Measurements from ENCODE around the gene MPHOSPH6. TPM values are rescaled to one million over a fixed set of nuclear protein-coding genes. Genes with fewer than 3 reads are reported as not detected.
"Not testable (repeated sequence)": the region's sequence is repeated elsewhere in the genome, so short reads cannot be mapped to it uniquely, and the experiment has no call there.

MPHOSPH6 gene
- total and polyA plus RNA-seq, 2 donors = 20.3 to 29.4 TPM

- no peak overlapping the region for H3K4me3 ChIP-seq (ENCODE audit: low read depth, low read length)
- DNase-seq (ENCODE audit: extremely low spot score) = no peak
- peaks cover 1% of the 10 kb centered on the region for H3K36me3 ChIP-seq (ENCODE audit: insufficient read depth)
- 51% methylated on average over 8 of the region's 8 CpGs for WGBS
- H3K27ac ChIP-seq (ENCODE audit: low read depth) = no peak overlapping the region
- H3K4me1 ChIP-seq (ENCODE audit: insufficient read depth) = no peaks in the 10 kb centered on the region
Observed at GRCh38 chr16:82152641-82153112, 17.3 kb downstream of the MPHOSPH6 start.

GRCh38 chr16:82152196-82152595 lies 17.8 kb downstream of the MPHOSPH6 start:
- DNase-seq (ENCODE audit: extremely low spot score) = no peak
- H3K4me3 ChIP-seq (ENCODE audit: low read depth, low read length) = no peak overlapping the region
- peaks cover 1% of the 10 kb centered on the region for H3K36me3 ChIP-seq (ENCODE audit: insufficient read depth)
- H3K4me1 ChIP-seq (ENCODE audit: insufficient read depth) = no peaks in the 10 kb centered on the region
- WGBS = 40% methylated on average over 2 of the region's 2 CpGs
- no peak overlapping the region for H3K27ac ChIP-seq (ENCODE audit: low read depth)

- Histone ChIP-seq H3K4me3 (ENCODE audit: low read depth, low read length) (no peak overlapping the region), H3K27ac (ENCODE audit: low read depth) (no peak overlapping the region), H3K4me1 (ENCODE audit: insufficient read depth) (no peaks in the 10 kb centered on the region), H3K36me3 (ENCODE audit: insufficient read depth) (peaks cover 1% of the 10 kb centered on the region)
- 85% methylated on average over 1 of the region's 1 CpG for whole genome bisulfite sequencing
- no peak for DNase-seq (ENCODE audit: extremely low spot score)
Observed at GRCh38 chr16:82150549-82150948, 19.5 kb downstream of the MPHOSPH6 start.

- Histone ChIP-seq H3K27ac (ENCODE audit: low read depth) (no peak overlapping the region), H3K4me3 (ENCODE audit: low read depth, low read length) (no peak overlapping the region), H3K4me1 (ENCODE audit: insufficient read depth) (no peaks in the 10 kb centered on the region), H3K36me3 (ENCODE audit: insufficient read depth) (peaks cover 1% of the 10 kb centered on the region)
- no peak for DNase-seq (ENCODE audit: extremely low spot score)
- 90% methylated on average over 2 of the region's 2 CpGs for WGBS
Observed at GRCh38 chr16:82149536-82149935, 20.5 kb downstream of the MPHOSPH6 start.

GRCh38 chr16:82147546-82147945 lies 22.5 kb downstream of the MPHOSPH6 start:
- Histone ChIP-seq H3K27ac (ENCODE audit: low read depth) (no peak overlapping the region), H3K4me3 (ENCODE audit: low read depth, low read length) (no peak overlapping the region), H3K36me3 (ENCODE audit: insufficient read depth) (peaks cover 1% of the 10 kb centered on the region), H3K4me1 (ENCODE audit: insufficient read depth) (no peaks in the 10 kb centered on the region)
- WGBS = 98% methylated on average over 5 of the region's 5 CpGs
- no peak for DNase-seq (ENCODE audit: extremely low spot score)

GRCh38 chr16:82146957-82147356 lies 23.1 kb downstream of the MPHOSPH6 start:
- Histone ChIP-seq H3K27ac (ENCODE audit: low read depth) (no peak overlapping the region), H3K4me3 (ENCODE audit: low read depth, low read length) (no peak overlapping the region), H3K36me3 (ENCODE audit: insufficient read depth) (peaks cover 1% of the 10 kb centered on the region), H3K4me1 (ENCODE audit: insufficient read depth) (no peaks in the 10 kb centered on the region)
- no peak for DNase-seq (ENCODE audit: extremely low spot score)
- 92% methylated on average over 5 of the region's 5 CpGs for WGBS

GRCh38 chr16:82146556-82146955 lies 23.5 kb downstream of the MPHOSPH6 start:
- peaks cover 1% of the 10 kb centered on the region for H3K36me3 ChIP-seq (ENCODE audit: insufficient read depth)
- H3K27ac ChIP-seq (ENCODE audit: low read depth) = no peak overlapping the region
- WGBS = 64% methylated on average over 3 of the region's 3 CpGs
- DNase-seq (ENCODE audit: extremely low spot score) = no peak
- no peaks in the 10 kb centered on the region for H3K4me1 ChIP-seq (ENCODE audit: insufficient read depth)
- H3K4me3 ChIP-seq (ENCODE audit: low read depth, low read length) = no peak overlapping the region

GRCh38 chr16:82139286-82139571 lies 30.8 kb downstream of the MPHOSPH6 start:
- not testable (repeated sequence) for H3K4me3 ChIP-seq (ENCODE audit: low read depth, low read length); H3K27ac ChIP-seq (ENCODE audit: low read depth); H3K36me3 ChIP-seq (ENCODE audit: insufficient read depth); DNase-seq (ENCODE audit: extremely low spot score); H3K4me1 ChIP-seq (ENCODE audit: insufficient read depth)
- 78% methylated on average over 19 of the region's 19 CpGs for WGBS

GRCh38 chr16:82138478-82139285 lies 31.3 kb downstream of the MPHOSPH6 start:
- Histone ChIP-seq H3K27ac (ENCODE audit: low read depth) (peak overlapping the region; percentile 3), H3K4me1 (ENCODE audit: insufficient read depth) (no peaks in the 10 kb centered on the region), H3K4me3 (ENCODE audit: low read depth, low read length) (no peak overlapping the region), H3K36me3 (ENCODE audit: insufficient read depth) (no peaks in the 10 kb centered on the region)
- 85% methylated on average over 15 of the region's 15 CpGs for WGBS
- no peak for DNase-seq (ENCODE audit: extremely low spot score)

GRCh38 chr16:82137822-82138167 lies 32.2 kb downstream of the MPHOSPH6 start:
- DNase-seq (ENCODE audit: extremely low spot score) = no peak
- Histone ChIP-seq H3K36me3 (ENCODE audit: insufficient read depth) (no peaks in the 10 kb centered on the region), H3K27ac (ENCODE audit: low read depth) (no peak overlapping the region), H3K4me1 (ENCODE audit: insufficient read depth) (no peaks in the 10 kb centered on the region), H3K4me3 (ENCODE audit: low read depth, low read length) (no peak overlapping the region)
- WGBS = 51% methylated on average over 3 of the region's 3 CpGs

- H3K4me3 ChIP-seq (ENCODE audit: low read depth, low read length) = no peak overlapping the region
- no peak for DNase-seq (ENCODE audit: extremely low spot score)
- no peaks in the 10 kb centered on the region for H3K4me1 ChIP-seq (ENCODE audit: insufficient read depth)
- H3K36me3 ChIP-seq (ENCODE audit: insufficient read depth) = no peaks in the 10 kb centered on the region
- WGBS = 73% methylated on average over 9 of the region's 9 CpGs
- no peak overlapping the region for H3K27ac ChIP-seq (ENCODE audit: low read depth)
Observed at GRCh38 chr16:82136956-82137821, 32.8 kb downstream of the MPHOSPH6 start.

GRCh38 chr16:82135844-82136243 lies 34.2 kb downstream of the MPHOSPH6 start:
- WGBS = 67% methylated on average over 8 of the region's 8 CpGs
- H3K4me3 ChIP-seq (ENCODE audit: low read depth, low read length) = no peak overlapping the region
- H3K4me1 ChIP-seq (ENCODE audit: insufficient read depth) = no peaks in the 10 kb centered on the region
- no peaks in the 10 kb centered on the region for H3K36me3 ChIP-seq (ENCODE audit: insufficient read depth)
- no peak overlapping the region for H3K27ac ChIP-seq (ENCODE audit: low read depth)
- no peak for DNase-seq (ENCODE audit: extremely low spot score)

GRCh38 chr16:82134846-82135245 lies 35.2 kb downstream of the MPHOSPH6 start:
- no peak overlapping the region for H3K4me3 ChIP-seq (ENCODE audit: low read depth, low read length)
- H3K4me1 ChIP-seq (ENCODE audit: insufficient read depth) = no peaks in the 10 kb centered on the region
- H3K27ac ChIP-seq (ENCODE audit: low read depth) = no peak overlapping the region
- no peaks in the 10 kb centered on the region for H3K36me3 ChIP-seq (ENCODE audit: insufficient read depth)
- WGBS = 91% methylated on average over 8 of the region's 8 CpGs
- DNase-seq (ENCODE audit: extremely low spot score) = no peak

- WGBS = 86% methylated on average over 6 of the region's 6 CpGs
- H3K27ac ChIP-seq (ENCODE audit: low read depth) = no peak overlapping the region
- no peak overlapping the region for H3K4me3 ChIP-seq (ENCODE audit: low read depth, low read length)
- no peaks in the 10 kb centered on the region for H3K36me3 ChIP-seq (ENCODE audit: insufficient read depth)
- H3K4me1 ChIP-seq (ENCODE audit: insufficient read depth) = no peaks in the 10 kb centered on the region
- DNase-seq (ENCODE audit: extremely low spot score) = no peak
Observed at GRCh38 chr16:82133798-82134197, 36.2 kb downstream of the MPHOSPH6 start.
